Right lung (tissue), 5 donors: ENCODE data around the gene HDAC9. TPM values are rescaled to one million over a fixed set of nuclear protein-coding genes. Genes with fewer than 3 reads are reported as not detected.

Experiments
- DNase-seq, 2 donors: peaks; one replicate each; pipeline ENCODE4 v3.0.0-alpha.2; 2013
- polyA plus RNA-seq, 5 donors: library from polyadenylated mRNA; unstranded; fragments of 120-200 nt; gene quantifications; one replicate each; pipeline versions ENCODE4 v1.2.1 to v1.2.3, GENCODE V29; 2013; ENCODE audit warnings: inconsistent platforms in 1 of 5, low replicate concordance in 1 of 5; ENCODE audit not compliant: insufficient read length in 5 of 5, insufficient read depth in 1 of 5

Gene HDAC9
- polyA plus RNA-seq, 5 donors: 6.5 to 12.3 (median 11.1) TPM

DNA sequence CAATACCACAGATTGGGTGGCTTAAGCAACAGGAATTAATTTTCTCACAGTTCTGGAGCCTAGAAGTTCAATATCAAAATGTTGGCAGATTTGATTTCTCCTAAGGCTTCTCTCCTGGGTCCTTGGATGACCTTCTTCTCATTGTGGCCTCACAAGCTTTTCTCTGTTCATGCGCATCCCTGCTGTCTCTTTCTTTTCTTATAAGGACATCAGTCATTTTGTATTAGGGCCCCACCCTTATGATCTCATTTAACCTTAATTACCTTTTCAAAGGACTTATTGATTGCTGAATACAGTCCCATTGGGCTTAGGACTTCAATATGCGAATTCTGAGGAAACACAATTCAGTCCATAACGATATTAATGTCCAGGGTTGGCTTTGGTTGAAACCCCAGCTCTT, 285.4 kb downstream of the HDAC9 start:
- no peak for DNase-seq

DNA sequence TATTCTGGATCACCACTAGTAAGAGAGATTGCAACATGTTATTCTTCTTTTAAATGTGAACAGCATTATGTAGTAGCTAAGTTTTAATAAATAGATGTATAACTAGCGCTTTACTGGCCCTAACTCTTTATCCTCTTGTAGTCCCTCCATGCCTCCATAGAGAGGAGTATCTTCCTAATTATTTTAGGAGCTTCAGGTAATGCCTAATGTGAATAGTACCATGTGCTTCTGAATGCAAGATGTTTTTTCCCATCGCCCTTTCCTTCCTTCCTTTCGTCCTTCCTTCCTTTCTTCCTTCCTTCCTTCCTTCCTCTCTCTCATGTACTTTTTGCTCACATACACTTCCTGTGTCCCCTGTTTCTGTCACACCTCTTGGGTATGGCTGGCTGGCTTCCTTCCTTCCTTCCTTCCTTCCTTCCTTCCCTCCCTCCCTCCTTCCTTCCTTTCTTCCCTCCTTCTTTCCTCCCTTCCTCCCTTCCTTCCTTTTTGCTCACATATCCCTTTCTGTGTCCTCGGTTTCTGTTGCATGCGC, 290.7 kb downstream of the HDAC9 start:
- no peak for DNase-seq

DNA sequence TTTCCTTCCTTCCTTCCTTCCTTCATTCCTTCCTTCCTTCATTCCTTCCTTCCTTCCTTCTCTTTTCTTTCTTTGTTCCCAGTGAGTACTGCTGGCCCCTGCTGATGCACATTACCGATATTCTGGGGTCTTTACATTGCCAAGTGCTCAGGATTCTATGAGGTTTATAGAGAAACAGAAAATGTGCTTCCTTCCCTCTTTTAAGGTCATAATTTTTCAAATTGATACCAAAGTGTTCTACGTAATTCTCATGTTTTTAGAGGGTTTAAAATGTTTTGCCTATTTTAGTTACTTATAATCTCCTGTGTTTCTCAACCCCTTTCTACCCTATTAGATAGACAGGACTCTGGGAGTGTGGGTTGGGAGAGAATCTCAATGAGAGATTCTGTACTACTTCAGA, 291.2 kb downstream of the HDAC9 start:
- DNase-seq: no peak

DNA sequence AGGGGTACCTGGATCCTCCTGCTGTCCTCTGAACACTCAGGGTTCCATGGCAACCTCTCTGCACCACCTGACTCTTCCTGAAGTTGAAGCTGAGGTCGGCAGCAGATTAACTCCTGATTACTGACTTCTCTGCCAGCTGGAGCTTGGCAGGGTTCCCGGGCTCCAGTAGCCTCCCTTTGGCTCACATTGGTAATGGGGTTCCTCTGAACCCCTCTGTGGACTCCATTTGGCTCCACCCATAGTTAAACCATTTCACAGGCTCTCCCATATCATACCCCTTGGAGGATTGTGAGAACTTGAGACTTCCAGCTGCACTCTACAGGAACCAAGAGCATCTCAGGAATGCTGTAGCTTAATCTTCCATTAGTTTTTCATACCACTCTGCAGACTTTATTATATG, 292.5 kb downstream of the HDAC9 start:
- no peak for DNase-seq

DNA sequence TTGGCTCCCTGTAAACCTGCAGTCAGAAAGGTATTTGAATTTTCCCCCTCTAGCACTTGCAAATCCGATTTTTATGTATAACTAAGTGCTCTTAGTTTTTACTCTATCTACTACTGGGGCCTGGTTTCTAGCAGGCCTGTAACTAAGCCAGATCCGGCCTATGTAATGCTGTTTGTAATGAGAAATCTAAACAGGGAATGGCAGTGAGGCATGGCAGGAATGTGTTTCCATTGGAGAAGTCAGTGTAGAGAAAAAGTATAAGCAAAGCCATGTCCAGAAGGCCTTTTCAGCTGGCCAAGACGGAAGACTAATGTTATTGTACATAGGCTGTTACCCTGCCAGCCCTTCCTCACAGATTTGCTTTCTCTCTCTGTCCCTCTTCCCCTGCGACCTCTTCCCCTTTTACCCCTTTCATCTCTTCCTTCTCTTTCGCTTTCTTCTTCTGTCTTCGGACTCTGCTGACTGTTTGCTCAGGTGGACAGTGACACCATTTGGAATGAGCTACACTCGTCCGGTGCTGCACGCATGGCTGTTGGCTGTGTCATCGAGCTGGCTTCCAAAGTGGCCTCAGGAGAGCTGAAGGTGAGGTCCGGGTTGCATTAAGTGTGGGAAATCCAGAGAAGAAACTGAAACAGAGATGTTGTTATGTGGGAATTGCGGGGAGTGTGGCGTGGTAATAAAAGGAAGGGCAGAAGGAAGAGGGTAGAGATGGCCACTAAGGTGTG, 297.5 kb downstream of the HDAC9 start:
- DNase-seq: no peak

GRCh38 chr7:18796216-18796615, 300.7 kb downstream of the HDAC9 start:
- DNase-seq: no peak

GRCh38 chr7:18798088-18798906, 302.7 kb downstream of the HDAC9 start:
- DNase-seq: no peak

DNA sequence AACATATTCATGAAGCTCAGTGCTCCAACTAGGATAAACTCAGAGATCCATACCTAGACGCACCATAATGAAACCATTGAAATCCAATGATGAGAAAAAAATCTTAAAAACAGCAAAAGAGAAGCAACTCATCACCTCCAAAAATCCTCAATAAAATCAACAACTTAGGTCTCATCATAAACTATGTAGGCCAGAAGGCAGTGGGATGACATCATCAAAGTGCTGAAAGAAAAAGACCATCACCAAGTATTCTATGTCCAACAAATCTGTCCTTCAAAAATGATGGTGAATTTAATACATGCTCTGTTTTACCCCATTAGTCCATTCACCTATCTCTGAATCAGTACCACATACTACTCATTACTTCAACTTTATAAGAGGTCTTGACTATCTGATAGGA, 304.4 kb downstream of the HDAC9 start:
- DNase-seq: no peak

DNA sequence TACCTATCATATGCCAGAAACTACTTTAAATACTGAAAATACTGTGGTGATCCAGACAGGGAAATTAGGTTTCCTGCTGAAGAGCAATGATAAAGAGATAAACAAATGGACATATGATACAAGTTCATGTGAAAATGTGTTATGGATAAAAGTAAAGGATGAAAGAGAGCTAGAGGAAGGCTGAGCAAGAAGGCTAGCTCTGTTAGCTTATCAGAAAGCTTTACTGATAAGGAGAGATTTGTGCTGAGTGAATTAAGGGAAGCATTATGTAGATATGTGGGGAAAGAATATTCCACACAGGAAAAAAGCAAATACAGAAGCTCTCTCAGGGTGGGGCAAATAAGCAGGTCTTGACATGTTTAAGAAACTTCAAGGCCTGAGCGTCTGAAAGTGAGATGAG, 308.4 kb downstream of the HDAC9 start:
- no peak for DNase-seq

DNA sequence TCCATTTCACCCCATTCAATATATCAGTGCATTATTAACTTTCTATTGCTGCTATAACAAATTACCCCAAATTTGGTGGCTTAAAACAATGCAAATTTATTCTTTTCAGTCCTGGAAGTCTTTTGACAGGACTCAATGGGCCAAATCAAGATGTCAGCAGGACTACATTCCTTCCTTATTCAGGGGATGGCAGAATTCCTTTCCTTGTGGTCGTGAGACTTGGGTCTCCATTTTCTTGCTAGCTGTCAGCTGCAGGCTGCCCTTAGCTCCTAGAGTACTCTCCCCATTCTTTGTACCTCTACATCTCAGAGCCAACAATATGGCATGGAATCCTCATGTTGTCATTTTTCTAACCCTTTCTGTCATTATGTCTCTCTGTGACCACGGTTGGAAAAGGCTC, 310.6 kb downstream of the HDAC9 start:
- no peak for DNase-seq

DNA sequence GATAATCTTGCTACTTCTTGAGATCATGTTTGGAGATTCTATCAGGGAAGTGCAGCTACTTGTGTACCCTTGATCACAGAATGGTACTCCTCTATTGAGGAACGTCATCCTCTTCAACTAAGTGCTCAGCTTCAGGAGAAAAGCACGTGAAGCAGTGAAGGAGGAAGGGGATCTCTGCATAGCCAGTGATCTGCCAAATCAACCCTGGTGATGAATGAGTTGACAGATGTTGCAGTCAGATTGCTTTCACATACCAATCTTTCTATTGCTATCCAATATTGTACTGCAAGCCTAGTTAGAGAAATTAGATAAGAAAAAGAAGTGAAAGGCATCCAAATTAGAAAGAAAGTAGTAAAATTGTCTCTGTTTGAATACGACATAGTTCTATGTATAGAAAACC, 312.5 kb downstream of the HDAC9 start:
- no peak for DNase-seq

GRCh38 chr7:18815261-18815960, 319.9 kb downstream of the HDAC9 start:
- DNase-seq: no peak

DNA sequence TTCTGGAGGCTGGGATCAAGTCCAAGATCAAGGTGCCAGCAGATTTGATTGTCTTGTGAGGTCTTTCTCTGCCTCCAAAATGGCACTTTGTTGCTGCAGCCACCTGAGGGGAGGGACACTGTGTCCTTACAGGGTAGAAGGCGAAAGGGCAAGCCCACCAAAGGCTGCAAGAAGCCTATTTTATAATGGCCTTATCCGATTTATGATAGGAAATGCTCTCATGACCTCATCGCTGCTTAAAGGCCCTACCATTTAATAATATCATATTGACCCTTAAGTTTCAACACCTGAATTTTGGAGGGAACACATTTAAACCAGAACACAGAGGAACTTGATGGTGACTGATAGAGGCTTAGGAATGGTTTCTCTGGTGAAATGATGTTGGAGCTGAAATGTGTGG, 325.4 kb downstream of the HDAC9 start:
- DNase-seq: no peak

DNA sequence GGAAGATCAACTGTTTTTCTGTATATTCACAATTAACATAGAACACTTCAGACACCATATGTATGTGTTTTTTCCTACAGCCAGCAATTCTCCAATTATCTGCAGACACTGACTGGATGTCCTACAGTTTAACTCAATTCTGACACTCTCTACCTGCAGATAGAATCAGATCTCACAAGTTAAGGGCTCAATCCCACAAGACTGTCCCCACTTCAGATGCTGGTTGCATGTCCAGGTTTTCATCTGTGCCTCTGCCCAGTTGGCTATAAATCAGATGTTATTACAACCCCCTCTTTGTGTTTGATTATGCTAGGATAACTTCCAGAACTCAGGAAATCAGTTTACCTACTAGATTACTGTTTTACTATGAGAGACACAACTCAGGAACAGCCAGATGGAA, 326.0 kb downstream of the HDAC9 start:
- no peak for DNase-seq

GRCh38 chr7:18824157-18824556, 328.6 kb downstream of the HDAC9 start:
- DNase-seq: no peak

DNA sequence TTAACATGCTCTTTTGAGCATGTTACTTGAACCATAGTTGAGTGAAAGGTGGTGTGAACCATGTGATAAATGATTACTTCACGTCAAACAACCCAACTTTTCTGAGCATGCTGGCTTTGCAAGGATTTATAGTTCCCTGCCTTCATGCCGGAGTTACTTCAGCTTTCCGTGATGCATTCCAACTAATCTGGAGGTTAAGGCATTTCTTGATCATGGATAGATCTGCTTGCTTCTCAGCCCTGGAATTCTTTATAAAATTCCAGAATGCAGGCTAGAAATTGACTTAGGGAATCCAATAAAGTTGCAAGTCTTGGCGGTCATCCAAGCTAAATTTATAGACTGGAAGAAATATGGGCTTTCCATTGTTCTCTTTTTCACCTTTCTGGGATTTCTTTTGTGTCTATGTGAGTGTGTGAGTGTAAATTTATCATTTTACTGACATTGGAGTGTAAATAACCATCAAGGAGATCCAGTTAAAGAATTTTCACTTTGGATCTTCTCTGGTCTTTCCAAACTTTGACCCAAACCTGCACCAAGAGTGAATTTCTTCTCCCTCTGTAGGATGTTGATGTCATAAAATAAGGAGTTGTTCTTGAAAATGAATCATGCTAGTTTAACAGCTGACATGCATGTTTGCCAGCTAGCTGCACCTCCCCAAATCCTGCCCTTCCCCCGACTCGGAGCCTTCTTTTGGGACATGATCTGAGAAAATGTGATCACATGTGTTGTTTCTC, 332.9 kb downstream of the HDAC9 start:
- DNase-seq: no peak

GRCh38 chr7:18828994-18829857, 333.7 kb downstream of the HDAC9 start:
- no peak for DNase-seq

DNA sequence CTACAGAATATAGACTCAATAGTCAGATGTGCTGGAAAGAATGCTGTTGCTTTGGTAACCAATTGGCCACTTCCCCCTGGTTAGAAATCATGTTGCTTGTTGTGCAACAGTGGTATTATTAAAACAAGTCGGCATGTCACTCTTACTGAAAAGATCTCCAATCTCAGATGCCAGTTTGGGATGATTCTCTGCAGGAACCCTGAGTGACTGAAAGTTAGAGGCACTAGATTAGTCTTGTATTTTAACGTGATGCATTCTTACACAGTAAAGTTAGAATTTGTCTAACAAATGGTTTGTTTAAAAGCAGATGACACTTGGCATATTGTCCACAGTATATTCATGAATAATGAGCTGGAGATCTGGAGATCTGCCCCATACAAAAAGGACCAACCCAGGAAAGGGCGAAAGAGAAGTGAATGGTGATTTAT, 334.3 kb downstream of the HDAC9 start:
- DNase-seq: peak in 1 of 2 donors; percentile 9

GRCh38 chr7:18831419-18831818, 335.9 kb downstream of the HDAC9 start:
- no peak for DNase-seq

DNA sequence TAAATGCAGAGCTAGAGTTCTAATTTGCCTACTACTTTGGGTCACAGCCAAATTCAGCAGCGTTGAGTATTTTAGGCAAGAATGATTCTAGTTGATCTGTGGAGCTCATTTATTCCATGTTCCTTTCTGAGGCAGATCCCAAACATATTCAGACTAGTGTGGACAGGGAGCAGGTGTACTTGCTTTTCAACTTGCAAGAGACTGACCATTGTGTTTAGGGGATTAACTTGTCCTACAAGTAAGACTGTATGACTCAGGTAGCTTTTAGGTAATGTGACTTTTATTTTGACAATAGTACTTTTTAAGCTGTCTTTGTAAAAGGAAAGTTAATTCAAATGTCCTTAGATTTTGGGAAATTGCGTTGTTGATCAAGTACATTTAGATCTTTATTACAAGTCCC, 336.4 kb downstream of the HDAC9 start:
- no peak for DNase-seq

GRCh38 chr7:18834577-18834976, 339.0 kb downstream of the HDAC9 start:
- DNase-seq: peak; percentile 40 to 46
